ENCODE results near the gene CYP3A7. TPM values are rescaled to one million over a fixed set of nuclear protein-coding genes. Genes with fewer than 3 reads are reported as not detected.

CYP3A7 gene
- total RNA-seq, 2 experiments from 2014 or later = not detected

DNA sequence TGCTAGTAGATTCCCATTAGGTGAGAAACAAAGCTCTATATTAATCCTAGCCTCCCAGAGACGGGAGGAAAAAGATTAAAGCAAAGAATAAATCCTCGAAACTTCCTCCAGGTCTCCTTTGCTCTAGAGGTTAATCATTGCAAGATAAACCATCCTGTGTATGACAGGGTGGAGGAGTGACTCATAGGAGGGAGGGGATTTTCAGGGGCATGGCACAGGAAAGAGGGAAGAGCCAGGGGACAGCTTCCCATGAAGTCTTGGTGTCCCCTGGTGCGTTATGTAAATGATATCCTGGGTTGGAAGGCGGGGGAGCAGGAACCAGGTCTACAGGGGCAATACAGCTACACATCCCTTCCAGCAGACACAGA lies 56.0 kb downstream of the CYP3A7 start:
- Histone ChIP-seq H3K4me3 (ENCODE audit: low read length) (no peak overlapping the region), H3K27ac (ENCODE audit: low read depth in 1 of 2, low read length in 2 of 2) (no peak overlapping the region), H3K36me3 (ENCODE audit: insufficient read depth, low read length) (no peaks in the 10 kb centered on the region), H3K4me1 (ENCODE audit: insufficient read depth, low read length) (peaks cover 4% of the 10 kb centered on the region), H3K27me3 (ENCODE audit: control insufficient read depth in 1 of 2, insufficient read depth in 2 of 2, low read length in 2 of 2) (no peaks in the 10 kb centered on the region), H3K9me3 (ENCODE audit: control insufficient read depth in 1 of 2, insufficient read depth in 1 of 2, low read length in 2 of 2) (no peaks in the 10 kb centered on the region)
- Mint-ChIP-seq H3K36me3 (ENCODE audit: low read depth) (peaks cover 9% of the 10 kb centered on the region), H3K27me3 (peaks cover 7% of the 10 kb centered on the region), H3K4me1 (ENCODE audit: low read depth) (peaks cover 28% of the 10 kb centered on the region), H3K4me3 (no peak overlapping the region), H3K9me3 (no peaks in the 10 kb centered on the region), H3K27ac (no peak overlapping the region)
- no peak for ATAC-seq (ENCODE audit: poor library complexity)
- ChIA-PET POLR2A (no interaction called here), CTCF (no interaction called here)
- TF ChIP-seq, protein P1, sequence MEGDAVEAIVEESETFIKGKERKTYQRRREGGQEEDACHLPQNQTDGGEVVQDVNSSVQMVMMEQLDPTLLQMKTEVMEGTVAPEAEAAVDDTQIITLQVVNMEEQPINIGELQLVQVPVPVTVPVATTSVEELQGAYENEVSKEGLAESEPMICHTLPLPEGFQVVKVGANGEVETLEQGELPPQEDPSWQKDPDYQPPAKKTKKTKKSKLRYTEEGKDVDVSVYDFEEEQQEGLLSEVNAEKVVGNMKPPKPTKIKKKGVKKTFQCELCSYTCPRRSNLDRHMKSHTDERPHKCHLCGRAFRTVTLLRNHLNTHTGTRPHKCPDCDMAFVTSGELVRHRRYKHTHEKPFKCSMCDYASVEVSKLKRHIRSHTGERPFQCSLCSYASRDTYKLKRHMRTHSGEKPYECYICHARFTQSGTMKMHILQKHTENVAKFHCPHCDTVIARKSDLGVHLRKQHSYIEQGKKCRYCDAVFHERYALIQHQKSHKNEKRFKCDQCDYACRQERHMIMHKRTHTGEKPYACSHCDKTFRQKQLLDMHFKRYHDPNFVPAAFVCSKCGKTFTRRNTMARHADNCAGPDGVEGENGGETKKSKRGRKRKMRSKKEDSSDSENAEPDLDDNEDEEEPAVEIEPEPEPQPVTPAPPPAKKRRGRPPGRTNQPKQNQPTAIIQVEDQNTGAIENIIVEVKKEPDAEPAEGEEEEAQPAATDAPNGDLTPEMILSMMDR (IDR thresholded peaks at IDR 0.05) = no peak
- intact Hi-C loops (cut with DNase I, micrococcal nuclease) = no loop called here
- DNase-seq = no peak

DNA sequence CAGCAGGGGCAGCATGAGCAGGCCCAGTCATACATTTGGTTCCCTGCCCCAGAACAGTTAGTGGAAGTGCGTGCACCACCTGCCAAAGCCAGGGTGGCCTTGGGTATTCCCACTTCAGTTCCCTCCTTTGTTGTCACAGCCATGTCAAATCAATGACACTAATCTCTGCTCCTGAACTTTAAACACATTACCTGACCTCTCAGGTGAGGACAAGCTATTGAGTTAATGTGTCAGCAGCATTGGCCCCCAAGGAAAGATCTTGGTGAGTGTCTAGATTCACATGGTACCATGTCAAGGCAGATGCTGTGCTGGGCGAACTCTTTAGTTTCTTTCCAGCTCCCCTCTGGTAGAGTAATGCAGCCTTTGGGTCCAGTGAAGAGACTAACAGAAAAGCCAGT lies 57.3 kb downstream of the CYP3A7 start:
- intact Hi-C loops (cut with DNase I, micrococcal nuclease) = no loop called here

DNA sequence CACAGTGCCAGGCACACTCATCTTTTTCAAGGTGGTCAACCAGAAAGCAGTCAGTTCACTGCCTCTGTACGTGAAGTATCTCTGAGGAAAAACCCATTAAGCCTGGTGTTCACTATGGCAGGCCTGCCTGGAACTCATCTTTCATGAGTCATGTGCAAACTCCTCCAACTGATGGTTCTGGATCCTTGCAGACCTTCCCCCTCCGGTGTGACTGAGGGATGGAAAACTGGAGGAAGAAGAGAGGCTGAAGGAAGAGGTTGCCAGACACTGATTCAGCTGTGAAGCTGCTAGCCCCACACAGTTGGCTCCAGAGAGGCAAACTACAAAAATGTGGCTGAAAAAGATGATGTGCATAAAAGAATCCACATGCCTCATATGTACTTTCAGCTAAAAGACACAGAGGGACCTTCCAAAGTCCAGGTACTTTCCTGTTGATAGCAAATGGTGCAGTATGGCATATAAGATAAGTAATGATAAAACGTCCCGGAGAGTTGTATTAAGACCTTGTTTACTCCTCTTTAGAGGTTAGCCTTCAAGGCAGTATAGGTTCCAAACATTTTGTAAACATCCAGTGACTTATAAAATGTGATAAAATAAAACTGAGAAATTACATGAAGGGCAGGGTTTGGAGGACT lies 57.9 kb downstream of the CYP3A7 start:
- CTCF ChIA-PET = no interaction called here
- Histone ChIP-seq H3K36me3 (ENCODE audit: insufficient read depth, low read length) (no peaks in the 10 kb centered on the region), H3K4me1 (ENCODE audit: insufficient read depth, low read length) (peaks cover 4% of the 10 kb centered on the region), H3K27me3 (ENCODE audit: control insufficient read depth in 1 of 2, insufficient read depth in 2 of 2, low read length in 2 of 2) (no peaks in the 10 kb centered on the region), H3K27ac (ENCODE audit: low read depth in 1 of 2, low read length in 2 of 2) (no peak overlapping the region), H3K4me3 (ENCODE audit: low read length) (no peak overlapping the region), H3K9me3 (ENCODE audit: control insufficient read depth in 1 of 2, insufficient read depth in 1 of 2, low read length in 2 of 2) (no peaks in the 10 kb centered on the region)
- Mint-ChIP-seq H3K27me3 (no peaks in the 10 kb centered on the region), H3K9me3 (no peaks in the 10 kb centered on the region), H3K27ac (no peak overlapping the region), H3K4me3 (no peak overlapping the region), H3K36me3 (ENCODE audit: low read depth) (no peaks in the 10 kb centered on the region), H3K4me1 (ENCODE audit: low read depth) (peaks cover 31% of the 10 kb centered on the region)
- intact Hi-C loops (cut with DNase I, micrococcal nuclease) = no loop called here
- DNase-seq = no peak
- no peak for ATAC-seq (ENCODE audit: poor library complexity)
- TF ChIP-seq, protein P1 (IDR thresholded peaks at IDR 0.05) = no peak
- POLR2A ChIA-PET = no interaction called here

More for the DNA sequence above, 57.3 kb downstream of the CYP3A7 start:
- no peak overlapping the region for H3K27ac Mint-ChIP-seq
- Histone ChIP-seq H3K36me3 (ENCODE audit: insufficient read depth, low read length) (no peaks in the 10 kb centered on the region), H3K27me3 (ENCODE audit: control insufficient read depth in 1 of 2, insufficient read depth in 2 of 2, low read length in 2 of 2) (no peaks in the 10 kb centered on the region), H3K9me3 (ENCODE audit: control insufficient read depth in 1 of 2, insufficient read depth in 1 of 2, low read length in 2 of 2) (no peaks in the 10 kb centered on the region), H3K27ac (ENCODE audit: low read depth in 1 of 2, low read length in 2 of 2) (no peak overlapping the region), H3K4me3 (ENCODE audit: low read length) (no peak overlapping the region), H3K4me1 (ENCODE audit: insufficient read depth, low read length) (peaks cover 4% of the 10 kb centered on the region)
- ChIA-PET CTCF (no interaction called here), POLR2A (no interaction called here)
- H3K4me1 Mint-ChIP-seq (ENCODE audit: low read depth) = peaks cover 29% of the 10 kb centered on the region
- DNase-seq (no peak), ATAC-seq (ENCODE audit: poor library complexity) (no peak)
- H3K4me3 Mint-ChIP-seq = no peak overlapping the region
- TF ChIP-seq, protein P1 (IDR thresholded peaks at IDR 0.05) = no peak
- no peaks in the 10 kb centered on the region for H3K9me3 Mint-ChIP-seq
- H3K36me3 Mint-ChIP-seq (ENCODE audit: low read depth) = peaks cover 1% of the 10 kb centered on the region
- H3K27me3 Mint-ChIP-seq = no peaks in the 10 kb centered on the region

Data from CD4-positive, alpha-beta T cell (primary cell).